Measurements from ENCODE around the gene POLA1. TPM values are rescaled to one million over a fixed set of nuclear protein-coding genes. Genes with fewer than 3 reads are reported as not detected.

POLA1 gene
- total RNA-seq, 1 donor, result 13.8 TPM

DNA sequence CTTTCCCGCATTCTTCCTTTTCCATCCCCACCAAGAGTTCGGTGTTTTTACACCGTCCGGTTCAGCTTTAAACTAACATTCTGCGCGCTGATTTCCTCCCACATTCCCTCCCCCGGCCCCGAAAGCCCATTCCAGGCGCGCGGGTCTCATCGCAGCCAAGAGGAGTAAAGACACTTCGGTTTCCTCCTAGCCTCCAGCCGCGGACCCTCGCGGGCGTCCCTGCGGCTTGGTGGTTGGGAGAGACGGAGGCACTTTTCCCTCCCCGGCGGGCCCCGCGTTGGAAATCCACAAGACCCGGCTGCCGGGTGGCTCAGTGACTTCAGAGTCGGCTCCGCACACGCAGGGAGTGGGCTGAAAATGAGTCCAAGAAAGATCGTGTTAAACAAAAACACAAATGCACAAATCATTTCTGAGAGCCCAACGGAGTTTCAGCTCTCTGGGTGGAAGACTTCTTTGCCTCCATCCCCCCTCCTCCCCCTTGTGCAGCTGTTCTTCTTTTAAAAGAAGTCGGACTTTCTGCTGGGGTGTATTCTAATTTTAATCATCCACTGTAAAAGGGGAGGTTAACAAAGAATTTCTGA, 324.0 kb downstream of the POLA1 start:
- TF ChIP-seq CTCF (IDR thresholded peaks at IDR 0.05; ENCODE audit: insufficient read depth, low read depth, low read length), result no peak
- H3K4me3 ChIP-seq (ENCODE audit: low read depth, low read length), result no peak overlapping the region
- no peak for DNase-seq (ENCODE audit: low read depth)

DNA sequence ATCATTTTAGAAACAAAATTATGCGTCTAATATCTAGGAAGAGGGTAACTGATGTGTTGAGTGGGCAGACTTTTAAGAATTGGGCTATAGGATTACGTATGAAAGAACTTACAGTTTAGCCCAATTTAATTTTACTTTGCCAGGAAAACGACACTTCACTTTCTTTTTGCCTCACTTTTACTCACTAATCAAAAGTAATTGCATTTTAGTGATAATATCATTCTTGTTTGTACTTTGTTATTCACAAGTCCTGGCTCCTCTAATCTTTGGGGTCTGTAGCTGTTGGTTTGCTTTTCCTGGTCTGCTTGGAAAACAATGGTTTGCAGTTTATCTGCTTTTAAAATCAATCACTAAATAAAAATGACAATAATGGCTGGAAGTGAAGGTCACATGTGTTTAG, 325.0 kb downstream of the POLA1 start:
- no peak for DNase-seq (ENCODE audit: low read depth)
- H3K4me3 ChIP-seq (ENCODE audit: low read depth, low read length), result no peak overlapping the region
- TF ChIP-seq CTCF (IDR thresholded peaks at IDR 0.05; ENCODE audit: insufficient read depth, low read depth, low read length), result no peak

DNA sequence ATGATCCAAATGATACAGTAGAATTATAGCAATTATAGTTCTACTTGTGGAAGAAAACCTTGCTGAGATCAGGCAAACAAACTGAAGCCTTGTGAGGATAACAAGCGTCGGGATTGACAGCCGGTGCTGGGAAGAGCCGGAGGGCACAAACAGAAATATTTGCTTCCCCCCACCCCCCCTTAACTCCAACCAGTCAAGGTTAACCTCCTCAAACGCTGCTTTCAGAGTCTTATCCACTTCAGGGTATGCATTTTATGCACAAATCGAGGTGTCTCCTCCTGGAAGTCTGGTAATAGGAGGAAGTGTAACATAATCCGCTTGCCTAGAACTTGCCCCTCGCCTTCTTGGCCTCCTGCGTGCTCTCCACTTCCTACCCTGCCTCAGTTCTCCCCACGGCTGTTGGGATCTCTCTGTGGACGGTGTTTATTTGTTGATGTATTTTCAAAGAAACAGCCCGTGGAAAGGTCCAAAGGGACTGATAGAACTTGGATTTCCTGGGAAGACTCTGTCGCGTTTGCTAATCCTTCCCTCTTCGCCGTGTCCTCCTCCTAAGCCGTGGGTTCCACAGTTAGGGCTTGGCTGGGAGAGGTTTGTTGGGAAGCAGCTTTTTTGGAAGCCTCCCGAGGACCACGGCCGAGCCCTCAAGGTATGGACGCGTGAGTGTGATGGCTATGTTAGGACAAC, 326.1 kb downstream of the POLA1 start:
- H3K4me3 ChIP-seq (ENCODE audit: low read depth, low read length), result no peak overlapping the region
- no peak for DNase-seq (ENCODE audit: low read depth)
- no peak for TF ChIP-seq CTCF (IDR thresholded peaks at IDR 0.05; ENCODE audit: insufficient read depth, low read depth, low read length)

DNA sequence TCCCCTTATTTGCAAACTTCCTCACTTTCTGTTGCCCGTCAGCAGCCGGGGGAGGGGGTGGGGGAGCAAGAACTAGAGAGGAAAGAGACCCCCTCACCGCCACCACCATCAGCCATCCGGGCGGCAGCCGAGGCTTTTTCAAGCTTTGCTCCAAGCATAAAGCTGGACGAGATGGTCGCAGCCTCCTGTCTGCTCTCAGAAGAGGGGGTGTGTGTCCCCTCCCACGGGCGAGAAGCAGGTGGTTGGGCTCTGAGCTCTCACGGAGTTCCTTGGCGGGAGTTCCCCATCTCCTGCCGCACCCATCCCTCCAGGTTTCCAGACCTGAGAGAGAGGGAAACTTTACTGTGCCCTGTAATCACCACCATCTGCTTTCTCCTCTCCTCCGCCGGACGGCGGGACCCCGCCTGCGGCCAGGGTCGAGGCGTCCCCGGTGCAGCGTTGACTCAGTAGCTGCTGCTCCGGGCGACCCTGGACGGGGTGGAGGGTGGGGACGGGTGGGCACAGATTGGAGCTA, 326.7 kb downstream of the POLA1 start:
- H3K4me3 ChIP-seq (ENCODE audit: low read depth, low read length), result peak overlapping the region; percentile 29
- no peak for DNase-seq (ENCODE audit: low read depth)
- TF ChIP-seq CTCF (IDR thresholded peaks at IDR 0.05; ENCODE audit: insufficient read depth, low read depth, low read length), result no peak

- DNase-seq (ENCODE audit: low read depth), result no peak
- H3K4me3 ChIP-seq (ENCODE audit: low read depth, low read length), result peak overlapping the region; percentile 29
These were observed 327.3 kb downstream of the POLA1 start for GRCh38 chrX:25020905-25021449.

More at GRCh38 chrX:25020905-25021449, 327.3 kb downstream of the POLA1 start:
- peak; percentile 70 for TF ChIP-seq CTCF (IDR thresholded peaks at IDR 0.05; ENCODE audit: insufficient read depth, low read depth, low read length)
